T-helper 2 cell treated with Interferon-gamma antibody and Interleukin-4, amounts not matched to agents 100 ng/mL and 5 ng/mL, for 36 hours (primary cell): ENCODE results near the gene COBLL1. TPM values are rescaled to one million over a fixed set of nuclear protein-coding genes. Genes with fewer than 3 reads are reported as not detected.
"Not testable (repeated sequence)": the region's sequence is repeated elsewhere in the genome, so short reads cannot be mapped to it uniquely, and the experiment has no call there.

ENCODE experiments used
- intact Hi-C: fragments of 100-400 bp; cut with micrococcal nuclease; formaldehyde crosslinking; loops from one replicate; pipeline ENCODE4 v1.15.1; 2023
- total RNA-seq: library from RNA; stranded (reverse); gene quantifications from 2 replicates; pipeline ENCODE4 v1.2.3, GENCODE V29; 2022

COBLL1 gene
- total RNA-seq, 1 donor from 2014 or later, result 0.02 TPM

DNA sequence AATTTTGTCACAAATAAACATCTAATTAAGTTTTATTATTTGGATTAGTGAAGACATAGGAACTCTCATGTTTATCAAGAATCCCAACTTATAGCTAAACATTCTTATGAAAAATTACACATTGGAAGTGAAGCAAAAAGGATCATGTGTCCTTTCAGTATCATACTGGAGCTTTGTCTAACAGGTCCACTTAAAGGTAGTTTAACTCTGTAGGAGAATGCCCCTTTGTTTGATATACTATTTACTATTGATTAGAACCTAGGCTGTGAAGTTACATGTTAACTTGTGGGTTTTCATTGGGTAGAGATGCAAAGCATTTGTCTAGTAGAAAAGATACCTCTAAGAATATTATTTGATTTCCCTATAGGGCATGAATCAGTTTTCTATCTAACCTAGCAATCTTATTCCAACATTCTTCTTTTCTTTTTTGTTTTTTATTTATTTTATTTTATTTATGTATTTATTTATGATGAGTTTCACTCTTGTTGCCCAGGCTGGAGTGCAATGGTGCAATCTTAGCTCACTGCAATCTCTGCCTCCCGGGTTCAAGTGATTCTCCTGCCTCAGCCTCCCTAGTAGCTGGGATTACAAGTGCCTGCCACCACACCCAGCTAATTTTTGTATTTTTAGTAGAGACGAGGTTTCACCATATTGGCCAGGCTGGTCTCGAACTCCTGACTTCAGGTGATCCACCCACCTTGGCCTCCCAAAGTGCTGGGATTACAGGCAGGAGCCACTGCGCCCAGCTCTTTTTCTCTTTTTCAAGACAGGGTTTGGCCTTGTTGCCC lies 18.5 kb upstream of the COBLL1 start:
- intact Hi-C loops, result not testable (repeated sequence)

DNA sequence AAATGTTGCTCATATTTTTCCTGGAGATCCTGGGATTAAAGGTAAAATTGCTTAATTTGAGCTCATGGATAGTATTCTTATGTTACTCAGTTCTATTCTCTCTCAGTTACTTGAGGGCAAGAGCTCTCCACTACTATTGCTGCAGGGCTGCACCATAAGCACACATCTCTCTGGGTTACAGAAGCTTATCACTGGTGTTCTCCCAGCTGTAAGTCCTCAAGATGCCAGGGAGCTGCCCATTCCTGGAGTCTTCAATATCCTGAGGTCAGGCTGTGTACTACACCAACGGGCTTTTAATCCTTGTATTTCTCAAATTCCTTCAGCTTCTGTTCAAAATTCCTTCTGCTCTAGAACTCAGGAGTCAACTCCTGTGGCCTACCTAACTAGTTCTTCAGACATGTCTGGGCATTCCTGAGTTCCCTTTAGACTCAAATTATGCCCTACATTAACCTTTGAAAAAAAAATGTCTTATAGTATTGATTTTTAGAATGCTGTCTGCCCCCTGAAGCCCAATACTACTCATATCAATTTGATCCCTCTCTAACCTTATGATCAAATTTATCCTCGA lies 17.7 kb upstream of the COBLL1 start:
- intact Hi-C loops, result no loop called here

DNA sequence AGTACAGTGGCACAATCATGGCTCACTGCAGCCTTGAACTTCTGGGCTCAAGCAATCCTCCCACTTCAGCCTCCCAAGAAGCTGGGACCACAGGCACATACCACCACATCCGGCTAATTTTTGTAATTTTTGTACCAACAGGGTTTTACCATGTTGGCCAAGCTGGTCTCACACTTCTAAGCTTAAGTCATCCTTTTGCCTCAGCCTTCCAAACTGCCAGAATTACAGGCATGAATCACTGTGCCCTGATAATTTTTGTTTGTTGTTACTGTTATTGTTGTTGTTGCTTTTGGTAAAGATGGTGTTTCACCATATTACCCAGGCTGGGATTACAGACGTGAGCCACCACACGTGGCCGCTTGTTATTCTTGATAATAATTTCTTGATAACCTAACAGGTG lies 10.5 kb upstream of the COBLL1 start:
- intact Hi-C loops, result no loop called here

DNA sequence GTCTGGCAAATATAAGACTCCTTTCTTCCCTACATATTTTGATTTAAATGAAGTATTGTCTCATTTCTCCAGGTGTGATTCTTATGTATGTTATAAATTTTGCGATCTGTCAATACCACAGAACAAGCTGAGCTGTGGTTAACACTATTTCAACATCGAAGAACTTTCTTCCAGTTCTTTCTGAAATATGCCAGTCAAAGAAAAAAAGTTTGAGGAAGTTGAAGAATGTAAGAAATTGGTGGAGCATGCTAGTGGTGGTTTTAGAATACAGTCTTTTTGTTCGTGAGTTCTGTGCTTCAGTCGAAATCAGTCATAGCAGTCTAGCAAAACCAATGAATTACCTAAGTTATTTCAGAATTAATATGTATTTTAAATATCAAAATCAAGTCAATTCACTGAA lies 8.6 kb upstream of the COBLL1 start:
- intact Hi-C loops, result no loop called here

DNA sequence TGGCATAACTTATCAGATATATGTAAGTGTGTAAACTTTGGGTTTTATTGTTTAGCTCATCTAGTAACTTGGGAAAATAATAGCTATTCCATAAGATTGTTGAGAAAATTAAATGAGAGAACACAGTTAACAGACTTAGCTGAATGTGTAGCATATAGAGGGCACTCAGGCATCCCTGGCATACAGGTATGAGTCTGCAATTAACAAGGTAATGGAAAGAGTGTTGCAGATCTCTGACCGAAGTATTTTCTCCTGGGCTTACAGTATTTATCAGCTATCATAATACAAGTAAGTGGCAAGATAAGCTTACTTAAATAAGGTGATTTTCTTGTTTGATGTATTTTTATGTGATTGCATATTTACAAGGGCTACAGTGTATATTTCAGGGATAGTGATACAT lies 7.9 kb upstream of the COBLL1 start:
- intact Hi-C loops, result no loop called here

GRCh38 chr2:164847981-164848741 lies 6.5 kb upstream of the COBLL1 start:
- intact Hi-C loops, result no loop called here

- intact Hi-C loops, result no loop called here
These were observed 5.7 kb upstream of the COBLL1 start for GRCh38 chr2:164847291-164847690.

DNA sequence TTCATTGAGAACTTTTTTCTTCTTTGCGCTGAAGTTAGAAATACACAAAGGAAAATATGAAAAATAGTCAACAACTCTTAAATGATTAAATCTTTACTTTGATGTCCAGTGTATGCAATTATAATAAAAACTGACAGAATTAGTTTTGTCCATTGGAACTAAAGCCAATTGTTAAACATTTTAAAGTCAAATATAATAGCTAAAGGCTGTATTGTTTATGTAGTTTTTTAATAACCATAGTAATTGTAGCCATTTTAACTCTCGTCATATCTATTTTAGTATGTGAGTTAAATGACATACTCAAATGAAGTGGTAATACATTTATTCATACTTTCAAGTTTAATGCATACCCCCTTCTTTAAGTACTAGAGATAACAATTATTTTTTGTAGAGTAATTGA lies 4.7 kb upstream of the COBLL1 start:
- intact Hi-C loops, result no loop called here

DNA sequence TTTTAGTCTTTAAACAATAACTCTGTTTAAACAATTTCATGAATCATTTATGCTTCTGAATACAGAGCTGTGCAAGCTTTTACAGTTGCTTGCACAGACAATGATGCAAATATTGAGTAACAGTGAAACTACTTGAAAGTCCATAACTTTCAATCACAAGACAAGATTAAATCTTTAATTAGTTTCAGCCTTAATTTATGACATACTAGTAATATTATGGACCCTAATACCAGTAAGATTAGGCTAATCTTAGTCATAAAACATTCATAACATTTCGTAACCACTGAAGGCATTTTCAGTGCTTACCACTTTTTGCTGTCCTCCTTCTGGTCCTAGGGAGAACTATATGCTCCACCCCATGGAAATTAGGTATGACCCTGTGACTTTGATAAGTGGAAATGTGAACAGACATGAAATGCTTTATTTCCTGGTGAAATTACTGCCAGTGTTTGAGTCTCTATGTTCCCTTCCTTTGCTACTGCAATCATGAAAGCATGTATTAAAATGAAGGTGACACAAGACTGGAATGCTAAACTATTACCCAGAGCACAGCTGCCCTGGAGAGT lies 1.8 kb upstream of the COBLL1 start:
- intact Hi-C loops, result loop anchor here (5.0 kb wide), 1 partner anchor 69 kb away; no protein-coding TSS in a partner anchor

GRCh38 chr2:164842624-164842966 lies 972 bp upstream of the COBLL1 start:
- intact Hi-C loops, result loop anchor here (5.0 kb wide), 1 partner anchor 70 kb away; no protein-coding TSS in a partner anchor

DNA sequence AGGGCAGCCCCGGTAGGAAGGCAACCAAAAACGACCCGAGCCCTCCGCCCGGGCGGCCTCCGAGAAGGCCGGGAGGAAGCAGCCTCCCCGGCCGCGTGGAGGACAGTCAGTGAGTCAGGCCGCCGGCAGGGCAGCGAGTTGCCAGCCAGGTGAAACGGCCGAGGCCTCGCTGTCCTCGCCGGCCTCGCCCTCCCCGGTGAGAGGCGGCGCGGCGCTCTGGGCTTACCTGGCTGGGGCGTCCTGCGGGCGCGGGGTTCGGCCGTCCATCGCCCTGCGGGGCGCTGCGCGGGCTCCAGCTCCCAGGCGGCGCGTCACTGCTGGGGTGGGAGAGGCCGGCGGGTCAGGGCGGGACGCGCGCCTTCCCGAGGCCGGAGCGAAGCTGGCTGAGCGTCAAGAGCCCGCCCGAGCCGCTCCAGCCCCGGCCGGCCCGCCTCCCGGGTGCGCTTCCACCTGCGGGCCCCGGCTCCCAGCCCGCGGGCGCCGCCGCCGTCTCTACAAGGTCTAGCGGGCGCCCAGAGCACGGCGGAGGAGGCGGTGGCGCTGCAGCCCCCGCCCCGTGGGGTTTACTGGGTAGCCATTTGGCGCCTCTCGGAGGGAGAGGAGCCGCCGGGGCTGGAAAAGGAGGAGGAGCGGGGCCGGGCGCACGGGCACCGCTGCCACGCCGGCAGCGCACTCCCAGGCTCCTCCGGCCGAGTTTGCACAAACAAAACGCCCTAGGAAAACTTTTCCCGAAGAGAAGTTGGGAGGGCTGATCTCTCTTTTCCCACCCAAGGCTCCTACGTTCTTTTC lies 499 bp downstream of the COBLL1 start:
- intact Hi-C loops, result loop anchor here (5.0 kb wide), 1 partner anchor 71 kb away; no protein-coding TSS in a partner anchor

GRCh38 chr2:164840458-164840929 lies 1.1 kb downstream of the COBLL1 start:
- intact Hi-C loops, result loop anchor here (5.0 kb wide), 1 partner anchor 72 kb away; no protein-coding TSS in a partner anchor

DNA sequence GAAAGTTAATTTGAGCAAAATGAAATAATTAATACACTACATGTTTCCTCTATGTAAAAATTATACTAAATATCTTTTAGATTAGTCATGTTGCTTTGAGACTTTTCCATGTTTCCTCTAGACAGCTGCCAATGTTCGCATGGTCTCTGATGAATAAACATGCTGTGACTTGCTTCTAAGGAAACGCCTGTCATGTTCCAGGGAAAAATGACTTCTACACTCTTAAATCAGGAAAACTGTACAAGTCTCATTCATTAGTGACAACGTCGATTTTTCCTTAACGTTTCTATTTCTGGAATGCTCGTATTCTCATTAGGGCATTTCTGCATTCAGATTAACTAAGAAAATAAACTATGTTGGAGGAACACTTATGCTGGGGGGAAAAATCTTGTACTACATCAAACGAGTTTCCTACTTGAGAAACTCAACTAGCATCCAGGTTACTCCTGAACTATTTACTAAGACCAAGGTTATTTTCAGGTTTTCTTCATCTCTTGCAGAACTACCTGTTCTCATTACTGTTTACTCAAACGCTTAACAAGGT lies 1.6 kb downstream of the COBLL1 start:
- intact Hi-C loops, result loop anchor here (5.0 kb wide), 1 partner anchor 72 kb away; no protein-coding TSS in a partner anchor

DNA sequence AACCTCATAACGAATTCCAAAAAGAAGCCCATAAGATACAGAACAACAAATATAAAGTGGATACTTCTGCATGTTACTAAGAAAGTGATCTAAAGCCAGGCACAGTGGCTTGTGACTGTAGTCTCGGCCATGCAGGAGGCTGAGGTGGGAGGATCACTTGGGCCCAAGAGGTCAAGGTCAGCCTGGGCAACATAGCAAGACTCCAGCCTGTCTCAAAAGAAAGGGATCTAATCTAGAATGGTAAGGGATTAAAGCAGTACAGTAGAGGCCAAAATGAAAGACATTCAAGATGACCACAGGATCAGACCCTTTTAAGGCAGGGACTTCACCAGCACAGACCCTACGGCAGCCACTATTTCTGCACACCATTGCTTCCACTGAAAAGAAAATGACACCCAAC lies 3.8 kb downstream of the COBLL1 start:
- intact Hi-C loops, result no loop called here

DNA sequence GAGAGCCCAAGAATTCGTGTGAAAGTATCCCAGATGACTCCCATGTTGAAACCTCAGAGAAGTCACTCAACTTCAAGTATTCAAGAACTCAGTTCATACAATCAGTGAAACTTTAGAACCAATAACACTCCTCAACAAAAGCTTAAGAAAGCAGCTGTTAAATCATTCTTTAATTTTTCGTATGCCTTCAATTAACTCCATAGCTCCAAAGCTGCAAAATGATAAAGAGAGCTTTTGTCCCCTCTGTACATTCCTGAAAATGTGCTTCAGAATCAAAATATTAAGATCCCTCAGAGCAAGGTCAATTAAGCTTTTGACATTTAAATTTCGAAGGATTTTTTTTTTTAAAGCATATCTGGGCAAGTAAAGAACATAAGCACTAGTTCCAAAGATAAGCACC lies 4.7 kb downstream of the COBLL1 start:
- intact Hi-C loops, result no loop called here

- intact Hi-C loops, result no loop called here
These were observed 6.3 kb downstream of the COBLL1 start for GRCh38 chr2:164835302-164835701.

GRCh38 chr2:164831887-164832286 lies 9.7 kb downstream of the COBLL1 start:
- intact Hi-C loops, result no loop called here

- intact Hi-C loops, result no loop called here
These were observed 10.4 kb downstream of the COBLL1 start for GRCh38 chr2:164831180-164831579.

GRCh38 chr2:164826293-164827243 lies 15.1 kb downstream of the COBLL1 start:
- intact Hi-C loops, result no loop called here
